SH-SY5Y (cell line): ENCODE measurements around the gene DIDO1.

ENCODE experiments used
- GATA2 ChIP-seq: IDR thresholded peaks from 2 replicates; pipeline ENCODE4 v1.6.1; 2011; ENCODE audit warnings: mild to moderate bottlenecking, low read depth, low read length
- GATA3 ChIP-seq: IDR thresholded peaks from 2 replicates; pipeline ENCODE4 v1.6.1; 2011; ENCODE audit warnings: low read depth, mild to moderate bottlenecking, low read length, moderate library complexity

DNA sequence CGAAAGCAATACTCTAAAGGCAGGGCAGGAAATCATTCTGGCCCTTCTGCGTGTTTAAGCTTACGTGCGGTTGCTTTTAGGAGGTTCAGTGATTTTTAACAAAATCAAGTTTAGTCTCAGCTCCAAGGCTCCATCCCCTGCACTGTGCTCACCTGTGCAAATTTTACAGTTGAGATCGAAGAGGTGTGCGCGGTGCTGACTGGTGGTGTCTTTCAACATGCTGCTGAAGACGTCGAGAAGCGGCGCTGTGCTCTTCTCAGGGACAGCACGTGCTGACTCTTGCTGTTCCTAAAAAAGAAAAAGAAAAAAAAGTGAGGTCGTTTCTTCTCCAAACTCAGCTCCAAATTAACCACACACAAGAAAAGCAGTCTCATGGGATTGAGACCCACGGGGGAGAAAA, 32.0 kb downstream of the DIDO1 start:
- TF ChIP-seq GATA2 = no peak
- TF ChIP-seq GATA3 = no peak
